NCI-H524 (cell line): Measurements from ENCODE around the gene RIMBP2.
"Not testable (repeated sequence)": the region's sequence is repeated elsewhere in the genome, so short reads cannot be mapped to it uniquely, and the experiment has no call there.

Source experiments
- DNase-seq, 2 experiments: peaks; one replicate each; lab custom pipeline; 2025; lab: John Stamatoyannopoulos, UW

RIMBP2 gene

DNA sequence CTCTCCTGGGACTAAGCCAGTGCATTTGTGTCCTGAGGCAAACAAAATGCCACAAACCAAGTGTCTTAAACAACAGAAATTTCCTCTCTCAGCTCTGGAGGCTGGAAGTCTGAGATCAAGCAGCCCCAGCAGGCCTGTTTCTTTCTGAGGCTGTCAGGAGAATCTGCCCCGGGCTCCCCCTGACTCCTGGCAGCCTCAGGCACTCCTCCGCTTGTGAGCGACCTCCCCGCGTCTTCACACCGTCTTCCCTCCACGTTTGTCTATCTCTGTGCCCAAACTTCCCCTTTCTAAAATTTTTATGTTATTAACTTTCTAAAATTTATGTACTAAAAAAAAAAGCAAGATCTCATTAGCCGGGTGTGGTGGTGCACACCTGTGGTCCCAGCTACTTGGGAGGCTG is 59.7 kb downstream of the RIMBP2 start:
- DNase-seq: no peak

DNA sequence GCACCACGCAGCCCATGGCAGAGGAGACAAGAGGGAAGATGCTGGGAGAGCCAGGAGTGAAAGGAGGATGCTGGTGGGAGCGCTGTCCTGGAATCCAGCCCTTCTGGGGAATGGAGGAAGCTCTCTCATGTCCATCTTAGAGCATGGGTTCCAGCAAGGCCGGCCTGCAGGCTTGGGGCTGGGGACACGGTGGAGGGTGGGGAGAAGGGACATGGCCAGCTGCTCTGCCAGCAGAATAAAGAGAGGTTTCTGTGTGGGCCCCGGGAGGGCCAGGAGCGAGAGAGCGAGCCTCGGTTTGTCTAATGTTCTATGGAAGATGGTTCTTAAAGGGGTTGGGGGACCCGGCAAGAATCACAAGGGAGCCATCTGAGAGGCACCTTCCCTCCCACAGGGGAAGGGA is 60.2 kb downstream of the RIMBP2 start:
- DNase-seq: no peak

- DNase-seq: no peak
Measured at GRCh38 chr12:130655010-130655409, 61.1 kb downstream of the RIMBP2 start.

- peak in 1 of 2 experiments; percentile 6 for DNase-seq
Measured at GRCh38 chr12:130651188-130651959, 64.7 kb downstream of the RIMBP2 start.

DNA sequence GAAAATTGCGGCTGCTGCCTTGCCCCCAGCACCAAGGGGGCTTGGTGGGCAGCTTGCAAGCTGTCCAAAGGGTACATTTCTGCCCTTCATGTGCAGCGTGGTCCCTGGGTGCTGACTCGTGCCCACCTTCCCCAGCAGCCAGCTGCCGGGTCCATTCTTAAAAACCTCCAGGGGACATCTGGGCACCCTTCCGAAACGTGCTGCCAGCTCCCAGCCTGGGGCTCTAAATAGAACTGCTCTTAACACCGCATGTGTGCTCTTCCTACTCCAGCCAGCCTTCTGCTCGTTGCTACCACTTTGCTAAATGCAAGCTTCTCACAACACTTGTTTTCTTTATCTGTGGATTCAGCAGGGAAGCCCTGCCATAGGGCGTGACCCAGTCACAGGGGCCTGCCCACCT is 66.0 kb downstream of the RIMBP2 start:
- peak; percentile 32 to 76 for DNase-seq

DNA sequence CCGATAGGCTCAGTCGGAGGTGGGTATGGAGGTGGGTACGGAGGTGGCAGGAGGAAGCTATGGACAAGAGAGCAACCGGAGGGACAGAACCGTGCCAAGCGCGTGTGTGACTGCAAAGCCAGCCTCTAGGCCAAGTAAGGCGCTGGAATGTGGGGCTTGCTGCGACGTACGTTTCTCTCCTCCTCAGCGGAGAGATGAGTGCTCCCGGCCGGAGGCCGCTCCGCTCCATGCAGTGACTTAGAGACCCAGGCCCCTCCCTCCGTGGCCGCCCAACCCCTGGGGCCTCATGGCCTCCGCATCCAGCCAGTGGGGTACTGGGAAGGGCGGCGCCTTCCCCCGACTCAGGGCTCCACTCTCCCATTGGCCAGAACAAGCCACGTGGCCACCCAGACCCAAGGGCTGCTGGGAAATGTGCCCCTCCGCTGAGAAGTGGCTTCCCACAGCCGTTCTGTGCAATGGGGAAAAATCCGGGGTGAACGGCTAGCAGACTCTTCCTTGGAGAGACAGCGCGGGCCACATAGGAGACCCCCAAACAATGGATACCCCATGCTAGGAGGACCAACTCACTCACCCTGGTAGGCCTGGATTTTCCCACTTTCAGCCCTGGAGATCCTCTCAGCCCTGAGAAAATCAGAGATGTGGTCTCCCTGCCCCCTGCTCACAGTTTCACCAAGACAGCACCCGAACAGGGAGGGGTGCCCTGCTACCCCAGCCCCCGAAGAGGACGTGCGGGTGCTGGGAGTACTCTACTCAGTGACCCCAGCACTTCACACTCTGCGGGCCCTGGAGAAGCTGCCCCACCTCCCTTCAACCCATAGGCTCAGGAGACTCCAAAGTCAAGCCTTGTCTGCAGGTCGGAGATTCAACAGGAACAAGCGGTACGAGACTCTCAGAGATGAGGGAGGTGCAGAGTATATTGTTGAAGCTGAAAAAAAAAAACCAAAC is 66.7 kb downstream of the RIMBP2 start:
- DNase-seq: no peak

- DNase-seq: peak in 1 of 2 experiments; percentile 23
Measured at GRCh38 chr12:130647814-130648213, 68.3 kb downstream of the RIMBP2 start.

GRCh38 chr12:130646716-130647370 is 69.3 kb downstream of the RIMBP2 start:
- DNase-seq: no peak

GRCh38 chr12:130646191-130646590 is 69.9 kb downstream of the RIMBP2 start:
- DNase-seq: not testable (repeated sequence)

- no peak for DNase-seq
Measured at GRCh38 chr12:130645751-130646150, 70.3 kb downstream of the RIMBP2 start.

DNA sequence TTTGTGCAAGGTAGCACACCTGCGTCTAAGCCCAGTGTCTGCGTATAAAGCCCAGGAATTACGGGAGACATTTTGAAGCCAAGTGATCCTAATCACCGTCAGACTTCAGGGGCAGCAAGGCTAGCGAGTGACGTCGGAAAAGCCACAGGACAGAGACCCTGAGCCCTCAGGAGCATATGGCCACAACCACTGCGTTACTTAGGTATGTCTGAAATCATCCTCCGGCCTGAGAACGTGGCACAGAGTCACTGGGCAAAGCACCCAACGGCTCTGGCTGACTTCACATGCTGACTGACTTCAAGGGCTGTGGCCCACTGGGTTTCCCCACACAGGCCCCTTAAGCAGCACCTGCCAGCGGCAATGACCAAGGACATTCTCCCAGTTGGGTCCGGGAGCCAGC is 71.5 kb downstream of the RIMBP2 start:
- DNase-seq: no peak

DNA sequence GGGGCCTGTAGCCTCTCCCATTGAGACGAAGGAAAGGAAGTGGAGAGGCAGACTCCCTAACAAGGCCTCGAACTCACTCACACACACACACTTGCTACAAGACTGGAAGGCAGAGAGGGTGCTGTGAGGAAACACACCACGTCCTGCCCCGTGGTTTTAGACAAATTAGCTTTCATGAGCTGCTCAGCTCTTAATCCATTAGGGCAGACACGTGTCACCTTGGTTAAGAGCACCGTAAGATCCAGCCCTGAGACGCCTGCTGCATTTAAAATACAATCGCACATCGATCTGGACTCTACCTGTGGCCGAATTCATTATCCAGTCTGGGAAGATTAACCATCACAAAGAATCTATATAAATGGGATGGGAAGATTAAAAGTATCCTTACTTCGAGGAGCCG is 72.0 kb downstream of the RIMBP2 start:
- no peak for DNase-seq

DNA sequence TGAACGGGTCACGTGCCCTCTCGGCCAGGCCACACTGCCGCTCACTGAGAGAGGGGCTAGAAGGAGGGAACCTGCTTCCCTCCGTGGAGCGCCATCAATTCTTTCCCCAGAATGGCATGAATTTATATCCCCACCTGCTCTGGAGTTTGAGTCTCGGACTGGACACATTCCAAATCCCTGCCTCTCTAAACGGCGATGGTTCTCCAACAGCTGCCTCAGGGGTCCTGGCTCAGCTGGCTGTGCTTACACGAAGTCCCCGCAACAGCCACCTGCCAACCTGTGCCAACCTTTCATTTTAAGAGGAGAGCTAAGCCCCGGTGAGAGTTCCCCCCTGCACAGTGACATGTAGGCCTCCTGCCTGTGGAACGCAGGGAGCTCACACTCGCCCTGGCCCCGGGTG is 73.2 kb downstream of the RIMBP2 start:
- DNase-seq: peak; percentile 86 to 90

DNA sequence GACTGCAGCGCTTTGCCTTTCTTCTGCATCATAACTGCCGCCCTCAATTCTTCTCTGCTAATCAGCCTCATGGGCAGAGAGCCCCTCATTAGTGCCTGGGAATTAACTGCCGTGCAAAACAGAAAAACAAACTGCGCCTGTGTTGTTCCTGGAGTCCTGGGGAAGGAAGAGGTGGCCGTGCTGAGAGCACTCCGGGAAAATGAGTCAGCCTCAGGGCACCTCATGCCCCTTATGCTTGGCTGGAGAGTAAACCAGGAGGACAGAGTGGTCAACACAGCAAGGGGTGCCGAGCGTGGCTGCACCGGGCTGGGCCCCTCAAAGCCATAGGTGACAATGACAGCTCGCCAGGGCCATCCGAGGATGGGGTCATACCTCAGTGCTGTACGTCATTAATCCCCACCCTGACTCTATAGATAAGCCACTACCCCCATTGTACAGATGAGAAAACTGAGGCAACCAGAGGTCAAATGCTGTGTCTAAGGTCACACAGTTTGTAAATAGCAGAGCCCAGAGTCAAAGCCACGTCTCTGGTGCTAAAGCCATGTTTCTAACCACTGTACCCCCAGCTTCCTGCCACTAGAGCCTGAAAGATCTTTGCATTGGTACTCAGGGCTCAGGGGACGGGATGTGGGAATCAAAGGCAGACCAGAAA is 74.4 kb downstream of the RIMBP2 start:
- DNase-seq: no peak

- DNase-seq: no peak
Measured at GRCh38 chr12:130640901-130641300, 75.2 kb downstream of the RIMBP2 start.

DNA sequence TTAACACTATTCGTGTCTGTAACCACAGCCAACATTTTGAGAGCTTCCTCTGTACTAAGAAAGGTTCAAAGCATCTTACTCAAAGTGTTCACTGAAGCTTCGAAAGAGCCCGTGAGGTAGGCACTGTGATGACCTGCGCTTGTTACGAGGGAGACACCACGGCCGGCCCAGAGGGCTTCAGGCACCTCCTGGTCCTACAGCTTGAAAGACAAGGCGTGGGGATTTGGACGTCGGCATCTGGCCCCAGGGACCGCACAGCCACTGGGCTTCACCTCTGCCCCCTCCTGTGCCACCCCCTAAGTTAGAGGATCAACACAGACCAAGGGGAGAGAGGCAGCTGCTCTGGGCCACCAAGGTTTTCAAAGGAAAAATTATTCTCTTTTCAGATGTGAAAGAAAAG is 75.6 kb downstream of the RIMBP2 start:
- DNase-seq: no peak

- peak in 1 of 2 experiments; percentile 41 for DNase-seq
Measured at GRCh38 chr12:130639476-130640424, 76.3 kb downstream of the RIMBP2 start.

- no peak for DNase-seq
Measured at GRCh38 chr12:130636370-130636769, 79.7 kb downstream of the RIMBP2 start.

DNA sequence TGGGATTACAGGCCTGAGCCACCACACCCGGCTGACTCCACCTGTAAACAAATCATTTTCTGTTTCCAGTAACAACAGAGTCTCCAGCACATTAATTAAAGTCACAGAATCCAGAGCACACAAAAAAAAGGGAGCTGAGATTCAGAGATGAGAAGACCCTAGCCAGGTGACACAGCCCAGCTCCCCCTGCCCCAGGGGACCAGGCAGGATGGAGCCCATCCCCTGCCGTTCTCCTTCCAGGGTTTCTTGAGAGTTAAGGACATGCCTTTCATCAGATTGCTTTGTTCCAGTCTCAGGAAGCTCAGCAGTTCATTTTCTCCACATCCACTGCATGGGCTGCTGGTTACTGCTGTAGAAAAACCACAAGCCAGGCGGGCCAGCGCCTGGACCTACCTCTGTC is 81.2 kb downstream of the RIMBP2 start:
- DNase-seq: no peak

DNA sequence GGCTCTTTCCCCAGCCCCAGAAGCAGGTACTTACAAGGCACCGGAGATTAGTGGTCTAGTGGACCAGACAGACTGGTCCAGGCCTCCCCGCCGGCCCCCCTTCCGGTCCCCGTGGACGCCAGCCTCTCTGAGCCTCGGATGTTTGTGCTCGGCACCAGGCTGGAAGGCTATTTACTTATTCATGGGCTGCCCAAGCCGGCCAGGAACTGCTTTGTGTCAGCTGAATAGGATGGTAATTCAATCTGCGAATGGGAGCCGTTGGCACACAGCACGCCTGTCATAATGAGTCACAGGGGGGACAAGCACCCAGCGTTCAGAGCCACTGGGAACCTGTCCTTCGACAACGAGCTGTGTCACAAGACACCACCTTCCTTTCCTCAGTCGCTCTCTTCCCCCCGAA is 82.3 kb downstream of the RIMBP2 start:
- DNase-seq: peak; percentile 88 to 91

DNA sequence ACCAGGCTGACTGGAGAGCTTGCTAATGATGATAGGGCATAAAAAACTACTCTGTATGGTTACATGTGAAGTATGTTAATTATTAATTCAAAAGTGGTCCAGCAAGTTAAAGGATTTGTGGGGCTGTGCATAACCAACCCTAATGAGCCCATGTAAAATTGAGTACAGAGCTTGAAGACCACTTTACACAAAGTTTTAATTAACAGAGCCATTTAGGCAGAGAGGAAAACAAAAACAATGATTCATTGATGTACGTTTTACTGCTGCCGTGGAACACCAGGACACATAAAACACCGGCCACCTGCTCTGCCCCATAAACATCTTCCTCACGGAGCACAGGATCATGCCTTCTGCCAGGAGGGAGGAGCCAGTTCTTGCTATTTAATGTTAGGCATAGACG is 83.5 kb downstream of the RIMBP2 start:
- peak; percentile 57 to 74 for DNase-seq
